NCI-H1694 (cell line): ENCODE results near the gene GCSH.

Source experiments
- DNase-seq: peaks from one replicate; lab custom pipeline; 2025; lab: John Stamatoyannopoulos, UW

GCSH gene

GRCh38 chr16:81101702-81102101 lies 5.5 kb upstream of the GCSH start:
- no peak for DNase-seq

- no peak for DNase-seq
Measured at GRCh38 chr16:81099958-81100357, 3.8 kb upstream of the GCSH start.

DNA sequence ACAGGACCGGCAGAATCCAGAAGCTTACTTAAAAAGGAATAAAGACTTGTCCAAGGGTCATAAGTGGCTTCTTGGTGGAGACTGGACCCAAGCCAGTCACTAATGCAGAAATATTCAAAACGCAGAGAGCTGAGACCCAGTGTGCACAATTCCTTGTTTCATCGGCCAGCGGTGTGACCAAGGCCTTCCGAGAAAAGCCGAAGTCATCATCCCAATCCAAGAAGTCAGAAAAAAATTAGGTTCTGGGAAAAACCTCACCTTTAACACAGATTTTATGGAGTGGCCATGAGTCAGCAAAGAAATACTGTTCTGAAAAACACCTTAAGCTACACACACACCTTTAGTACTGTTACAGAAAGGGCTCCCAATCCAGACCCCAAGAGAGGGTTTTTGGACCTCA lies 1.0 kb upstream of the GCSH start:
- no peak for DNase-seq

- DNase-seq: no peak
Measured at GRCh38 chr16:81096715-81097208, 567 bp upstream of the GCSH start.

DNA sequence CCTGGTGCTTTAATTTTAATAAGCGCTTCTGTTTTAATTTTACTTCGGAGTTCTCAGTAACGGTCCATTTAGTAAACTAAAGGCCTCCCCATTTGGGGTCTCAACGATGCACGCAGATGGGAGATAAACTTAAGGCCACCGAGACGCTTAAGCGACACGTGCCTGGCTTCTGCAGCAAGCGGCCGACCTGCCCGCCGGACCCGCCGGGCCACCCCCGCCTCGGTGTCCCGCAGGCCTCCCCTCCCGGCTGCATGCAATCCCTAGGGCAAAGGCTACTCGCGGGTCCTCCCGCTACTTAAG lies 592 bp downstream of the GCSH start:
- DNase-seq: no peak

GRCh38 chr16:81094771-81095251 lies 1.4 kb downstream of the GCSH start:
- DNase-seq: no peak

GRCh38 chr16:81088836-81089235 lies 7.4 kb downstream of the GCSH start:
- no peak for DNase-seq

DNA sequence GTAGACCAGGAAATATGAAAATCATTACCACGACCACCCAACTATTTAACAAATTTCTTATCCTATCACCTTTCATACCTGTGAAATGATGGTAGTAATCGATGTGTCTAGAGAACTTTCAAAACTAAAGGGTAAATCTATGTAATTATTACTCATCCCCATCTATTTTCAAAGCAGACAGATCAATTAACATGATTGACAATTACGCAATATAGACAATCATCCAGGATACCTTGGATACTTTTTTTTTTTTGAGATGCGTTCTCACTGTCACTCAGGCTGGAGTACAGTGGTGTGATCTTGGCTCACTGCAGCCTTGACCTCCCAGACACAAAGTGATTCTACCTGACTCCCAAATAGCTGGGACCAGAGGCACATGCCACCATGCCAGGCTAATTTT lies 15.2 kb downstream of the GCSH start:
- DNase-seq: no peak

DNA sequence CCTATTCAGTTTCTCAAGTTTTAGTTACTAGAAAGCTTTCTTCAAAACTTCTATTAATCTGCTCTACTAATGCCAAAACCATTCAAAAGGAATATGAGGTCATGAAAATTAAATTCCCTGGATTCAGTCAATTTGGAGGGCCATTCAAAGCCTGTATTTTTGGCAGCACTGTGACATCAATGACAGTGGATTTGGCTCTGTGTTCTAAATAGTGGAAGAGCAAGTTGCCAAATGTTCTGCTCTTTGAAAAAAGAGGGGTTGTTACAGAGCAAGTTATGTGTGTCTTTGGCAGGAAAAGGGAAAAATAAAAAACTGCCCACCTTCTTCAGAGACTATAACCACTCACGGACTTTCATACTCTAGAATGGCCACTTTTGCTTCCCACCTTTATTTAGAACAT lies 16.0 kb downstream of the GCSH start:
- no peak for DNase-seq

GRCh38 chr16:81077076-81077940 lies 18.9 kb downstream of the GCSH start, which contains the start of gene C16orf46:
TSS of gene C16orf46 (minus strand) at chr16:81077238. CDS start at chr16:81063955, 13,283 bp downstream.
- DNase-seq: peak; percentile 67

GRCh38 chr16:81076566-81077075 lies 19.6 kb downstream of the GCSH start:
- DNase-seq: peak; percentile 77

GRCh38 chr16:81073560-81074330 lies 22.4 kb downstream of the GCSH start:
- DNase-seq: no peak

DNA sequence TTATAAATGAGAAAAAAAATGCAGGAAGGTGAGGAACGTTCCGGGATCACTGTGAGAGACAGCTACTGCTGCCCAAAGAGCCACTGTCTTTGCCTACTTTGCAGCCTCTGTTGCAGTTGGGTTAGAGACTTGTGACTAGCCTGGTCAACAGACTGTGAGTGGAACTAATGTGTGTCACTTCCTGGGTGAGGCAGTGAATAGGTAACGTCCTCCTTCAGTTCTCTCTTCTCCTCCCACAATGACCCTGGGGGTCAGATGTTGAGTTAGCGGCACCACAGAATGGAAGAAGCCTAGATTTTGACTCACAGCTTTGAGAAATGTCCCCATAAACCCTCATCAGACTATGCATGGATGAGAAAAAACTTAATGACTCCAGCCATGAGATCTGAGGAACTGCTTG lies 24.4 kb downstream of the GCSH start:
- no peak for DNase-seq

DNA sequence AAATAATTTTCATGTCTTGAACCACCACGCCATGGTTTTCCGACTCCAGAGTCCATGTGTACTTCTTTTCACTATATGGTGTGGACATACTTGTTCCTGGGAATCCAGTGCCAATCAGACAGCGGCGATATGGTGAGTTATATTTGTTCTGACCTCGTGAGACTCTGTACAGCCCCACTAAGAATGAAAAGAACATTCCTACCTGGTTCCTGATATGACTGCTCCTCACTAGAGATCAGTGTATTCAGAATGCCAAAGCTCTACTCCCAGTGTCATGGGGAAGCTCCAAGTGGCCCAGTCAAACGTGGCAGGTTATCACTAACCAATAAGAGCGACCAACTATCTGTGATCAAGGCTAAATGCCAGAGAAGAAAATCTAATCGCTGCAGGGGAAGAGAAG lies 25.2 kb downstream of the GCSH start:
- no peak for DNase-seq

GRCh38 chr16:81069063-81069462 lies 27.1 kb downstream of the GCSH start:
- DNase-seq: no peak

DNA sequence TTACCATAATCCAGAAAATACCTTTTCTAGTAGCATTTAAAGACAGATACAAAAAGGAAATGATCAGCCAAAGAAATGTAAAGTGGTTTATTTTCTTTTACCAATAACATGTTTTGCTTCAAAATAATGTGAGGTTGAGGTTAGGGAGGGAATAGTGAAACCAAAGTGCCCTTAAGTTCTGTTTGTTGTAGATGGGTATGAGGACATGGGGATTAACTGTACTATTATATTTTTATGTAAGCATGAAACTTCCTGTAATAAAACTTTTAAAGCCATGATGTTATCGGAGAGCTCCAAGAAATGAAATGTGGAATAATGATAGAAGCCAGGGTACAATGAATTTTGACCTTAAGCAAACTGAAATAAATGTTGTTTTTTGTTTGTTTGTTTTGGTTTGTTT lies 29.0 kb downstream of the GCSH start:
- no peak for DNase-seq

GRCh38 chr16:81066681-81067080 lies 29.5 kb downstream of the GCSH start:
- DNase-seq: no peak

- DNase-seq: no peak
Measured at GRCh38 chr16:81061871-81062608, 34.2 kb downstream of the GCSH start.

- DNase-seq: no peak
Measured at GRCh38 chr16:81061307-81061640, 34.9 kb downstream of the GCSH start.

- no peak for DNase-seq
Measured at GRCh38 chr16:81060576-81061306, 35.5 kb downstream of the GCSH start.

DNA sequence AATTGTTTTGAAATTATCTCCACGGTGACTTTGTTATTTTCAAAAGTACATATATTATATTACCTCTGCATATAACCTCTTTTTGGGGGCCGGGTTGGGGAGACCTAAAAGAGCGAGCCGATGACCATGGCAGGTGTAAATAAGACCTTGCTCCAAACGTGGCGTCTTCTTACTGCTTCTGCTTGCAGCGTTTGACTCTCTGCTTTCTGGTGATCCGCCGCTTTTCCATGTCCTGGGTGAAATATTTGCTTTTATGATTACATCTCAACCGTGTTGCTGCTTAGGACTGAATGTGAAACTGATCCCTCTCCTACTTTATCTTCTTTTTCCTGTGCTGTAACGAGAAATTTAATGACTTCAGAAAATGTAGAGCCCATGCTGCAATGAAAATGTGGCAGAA lies 42.4 kb downstream of the GCSH start:
- no peak for DNase-seq

DNA sequence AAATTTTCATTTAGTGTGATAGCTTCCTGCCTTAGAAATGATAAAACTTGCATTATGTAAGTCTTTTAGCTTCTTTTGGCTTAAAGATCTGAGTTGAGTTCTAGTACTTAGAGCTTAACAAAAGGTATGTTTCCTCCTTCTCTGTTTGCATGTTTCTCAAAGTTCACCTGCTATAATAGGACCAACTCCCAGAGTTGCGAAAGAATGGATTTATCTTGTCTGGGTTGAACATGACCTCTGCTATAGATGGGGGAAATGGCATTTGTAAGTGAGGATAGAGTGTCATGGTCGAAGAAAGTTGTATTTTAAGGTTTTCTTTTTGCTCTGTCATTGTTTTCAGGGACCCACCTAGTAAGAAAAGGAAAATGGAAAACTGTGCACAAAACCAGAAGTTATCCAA lies 53.4 kb downstream of the GCSH start:
- no peak for DNase-seq
